ENCODE data around the gene TMEFF1. TPM values are rescaled to one million over a fixed set of nuclear protein-coding genes. Genes with fewer than 3 reads are reported as not detected.
A peak's percentile ranks its signal among the peaks of the same experiment; 100 is the strongest.
"Not testable (repeated sequence)": the region's sequence is repeated elsewhere in the genome, so short reads cannot be mapped to it uniquely, and the experiment has no call there.

TMEFF1 gene
- total and polyA plus RNA-seq, 2 donors (not counting 1 experiment from before 2014, with no cell fraction given) = 1.1 to 2.5 TPM

DNA sequence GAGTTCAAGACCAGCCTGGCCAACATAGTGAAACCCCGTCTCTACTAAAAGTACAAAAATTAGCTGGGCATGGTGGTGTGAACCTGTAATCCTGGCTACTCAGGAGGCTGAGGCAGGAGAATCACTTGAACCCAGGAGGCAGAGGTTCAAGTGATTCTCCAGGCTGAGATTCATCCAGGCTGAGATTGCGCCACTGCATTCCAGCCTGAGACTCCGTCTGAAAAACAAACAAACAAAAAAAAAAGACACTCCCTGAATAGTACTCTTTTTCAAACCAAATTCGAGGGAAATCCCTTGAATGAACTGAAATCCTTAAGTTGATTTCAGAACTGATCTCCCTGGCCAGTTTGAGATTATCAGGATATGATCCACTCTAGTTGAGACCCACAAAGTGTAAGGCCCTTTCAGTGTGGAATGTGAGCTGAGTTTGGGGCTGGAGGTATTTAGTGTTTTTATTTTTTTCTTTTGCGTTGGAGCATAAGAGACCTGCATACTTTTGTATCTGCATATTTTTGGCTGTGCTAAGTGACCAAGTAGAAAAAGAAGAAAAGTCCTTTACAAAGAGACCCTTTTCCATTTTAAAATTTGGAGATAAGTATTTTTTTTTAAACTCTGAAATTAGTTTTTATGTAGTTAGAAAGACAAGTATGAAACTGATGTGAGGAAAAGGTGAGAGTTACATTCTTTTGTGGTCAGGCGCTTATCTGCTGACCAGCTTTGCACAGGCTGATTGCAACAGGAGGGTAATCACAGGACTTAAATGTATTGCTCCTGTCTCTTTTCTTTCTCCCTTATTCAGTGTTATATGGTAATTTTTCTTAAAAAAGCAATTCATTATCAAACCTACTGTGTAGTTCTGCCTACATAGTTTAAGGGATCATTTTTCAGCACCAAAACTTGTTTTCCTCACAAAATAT, 42.9 kb downstream of the TMEFF1 start:
- Histone ChIP-seq H4K20me1 (ENCODE audit: control insufficient read depth, extremely low read depth, insufficient read depth, low read length) (no peaks in the 10 kb centered on the region), H3K36me3 (ENCODE audit: control insufficient read depth, insufficient read depth, low read length) (no peaks in the 10 kb centered on the region)

DNA sequence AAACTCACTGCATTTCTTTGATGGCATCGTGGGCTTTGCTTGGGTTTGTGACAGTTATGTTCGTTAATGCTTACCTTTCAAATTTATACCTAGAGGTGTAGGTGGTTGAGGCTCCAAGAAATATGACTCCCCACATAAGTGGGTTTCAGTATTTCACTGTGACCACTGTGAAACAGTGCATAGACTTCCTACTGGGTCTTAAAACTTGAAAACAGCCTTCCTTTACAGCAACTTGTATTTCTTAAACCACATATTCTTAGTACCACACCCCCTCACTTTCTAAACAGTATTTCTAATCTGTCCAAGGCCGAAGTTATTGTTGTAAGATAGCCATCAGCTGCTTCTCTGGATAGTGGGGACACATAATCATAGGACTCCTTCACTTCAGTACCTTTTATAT, 48.3 kb downstream of the TMEFF1 start:
- DNase-seq (ENCODE audit: low read depth in 2 of 2) = no peak
- H3K4me1 ChIP-seq (ENCODE audit: control insufficient read depth, extremely low read depth, insufficient read depth, low read length) = no peaks in the 10 kb centered on the region
- H3K4me2 ChIP-seq (ENCODE audit: extremely low read depth, insufficient read depth, low read length) = no peak overlapping the region
- H2AFZ ChIP-seq (ENCODE audit: low read length) = no peak overlapping the region
- TF ChIP-seq EZH2 (IDR thresholded peaks at IDR 0.05; ENCODE audit: low read length, missing control alignments) = no peak
- TF ChIP-seq, protein P1, sequence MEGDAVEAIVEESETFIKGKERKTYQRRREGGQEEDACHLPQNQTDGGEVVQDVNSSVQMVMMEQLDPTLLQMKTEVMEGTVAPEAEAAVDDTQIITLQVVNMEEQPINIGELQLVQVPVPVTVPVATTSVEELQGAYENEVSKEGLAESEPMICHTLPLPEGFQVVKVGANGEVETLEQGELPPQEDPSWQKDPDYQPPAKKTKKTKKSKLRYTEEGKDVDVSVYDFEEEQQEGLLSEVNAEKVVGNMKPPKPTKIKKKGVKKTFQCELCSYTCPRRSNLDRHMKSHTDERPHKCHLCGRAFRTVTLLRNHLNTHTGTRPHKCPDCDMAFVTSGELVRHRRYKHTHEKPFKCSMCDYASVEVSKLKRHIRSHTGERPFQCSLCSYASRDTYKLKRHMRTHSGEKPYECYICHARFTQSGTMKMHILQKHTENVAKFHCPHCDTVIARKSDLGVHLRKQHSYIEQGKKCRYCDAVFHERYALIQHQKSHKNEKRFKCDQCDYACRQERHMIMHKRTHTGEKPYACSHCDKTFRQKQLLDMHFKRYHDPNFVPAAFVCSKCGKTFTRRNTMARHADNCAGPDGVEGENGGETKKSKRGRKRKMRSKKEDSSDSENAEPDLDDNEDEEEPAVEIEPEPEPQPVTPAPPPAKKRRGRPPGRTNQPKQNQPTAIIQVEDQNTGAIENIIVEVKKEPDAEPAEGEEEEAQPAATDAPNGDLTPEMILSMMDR (conservative IDR thresholded peaks at IDR 0.05 in 1 of 2, IDR thresholded peaks at IDR 0.05 in 1 of 2; ENCODE audit: low read depth in 1 of 2, low read length in 2 of 2) = no peak
- H3K79me2 ChIP-seq (ENCODE audit: control insufficient read depth, insufficient read depth, low read length) = no peaks in the 10 kb centered on the region
- no peaks in the 10 kb centered on the region for H3K9me3 ChIP-seq (ENCODE audit: control insufficient read depth, insufficient read depth, low read depth, low read length)
- H4K20me1 ChIP-seq (ENCODE audit: control insufficient read depth, extremely low read depth, insufficient read depth, low read length) = no peaks in the 10 kb centered on the region
- H3K27ac ChIP-seq (ENCODE audit: insufficient read depth, low read length) = no peak overlapping the region
- H3K4me3 ChIP-seq (replicated peaks in 1 of 4; ENCODE audit: control extremely low read depth in 1 of 4, insufficient read depth in 1 of 4, low read depth in 3 of 4, low read length in 4 of 4) = no peak overlapping the region
- no peaks in the 10 kb centered on the region for H3K27me3 ChIP-seq (ENCODE audit: control insufficient read depth, insufficient read depth, low read length)
- no peak overlapping the region for H3K9ac ChIP-seq (ENCODE audit: insufficient read depth, low read length)
- H3K36me3 ChIP-seq (ENCODE audit: control insufficient read depth, insufficient read depth, low read length) = no peaks in the 10 kb centered on the region

More for the DNA sequence above, 42.9 kb downstream of the TMEFF1 start:
- Histone ChIP-seq H3K9ac (ENCODE audit: insufficient read depth, low read length) (no peak overlapping the region), H2AFZ (ENCODE audit: low read length) (no peak overlapping the region), H3K79me2 (ENCODE audit: control insufficient read depth, insufficient read depth, low read length) (no peaks in the 10 kb centered on the region), H3K4me3 (replicated peaks in 1 of 4; ENCODE audit: control extremely low read depth in 1 of 4, insufficient read depth in 1 of 4, low read depth in 3 of 4, low read length in 4 of 4) (no peak overlapping the region), H3K9me3 (ENCODE audit: control insufficient read depth, insufficient read depth, low read depth, low read length) (no peaks in the 10 kb centered on the region), H3K27me3 (ENCODE audit: control insufficient read depth, insufficient read depth, low read length) (no peaks in the 10 kb centered on the region), H3K4me2 (ENCODE audit: extremely low read depth, insufficient read depth, low read length) (no peak overlapping the region), H3K27ac (ENCODE audit: insufficient read depth, low read length) (no peak overlapping the region), H3K4me1 (ENCODE audit: control insufficient read depth, extremely low read depth, insufficient read depth, low read length) (no peaks in the 10 kb centered on the region)
- peak; percentile 6 to 61 for DNase-seq (ENCODE audit: low read depth in 2 of 2)
- TF ChIP-seq, protein P1 (conservative IDR thresholded peaks at IDR 0.05 in 1 of 2, IDR thresholded peaks at IDR 0.05 in 1 of 2; ENCODE audit: low read depth in 1 of 2, low read length in 2 of 2) = no peak
- TF ChIP-seq EZH2 (IDR thresholded peaks at IDR 0.05; ENCODE audit: low read length, missing control alignments) = no peak

DNA sequence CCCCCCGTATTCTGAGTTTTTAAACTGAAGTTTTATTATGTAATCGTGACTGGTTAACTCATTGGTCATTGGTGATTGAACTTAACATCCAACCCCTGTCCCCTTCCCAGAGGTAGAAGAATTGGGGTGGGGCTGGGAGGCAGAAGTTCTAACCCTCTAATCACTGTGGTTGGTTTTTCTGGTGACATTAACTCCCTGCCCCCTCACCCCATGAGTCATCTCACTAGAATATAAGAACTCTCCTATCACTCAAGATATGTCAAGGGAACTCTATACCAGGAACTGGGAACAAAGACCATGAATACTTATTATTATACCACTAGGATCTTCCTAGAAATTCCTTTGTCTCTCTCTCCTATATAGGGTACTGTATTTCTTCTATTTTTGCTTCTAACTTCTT, 52.6 kb downstream of the TMEFF1 start:
- Histone ChIP-seq H3K4me2 (ENCODE audit: extremely low read depth, insufficient read depth, low read length) (no peak overlapping the region), H3K9me3 (ENCODE audit: control insufficient read depth, insufficient read depth, low read depth, low read length) (no peaks in the 10 kb centered on the region), H3K27me3 (ENCODE audit: control insufficient read depth, insufficient read depth, low read length) (no peaks in the 10 kb centered on the region), H4K20me1 (ENCODE audit: control insufficient read depth, extremely low read depth, insufficient read depth, low read length) (no peaks in the 10 kb centered on the region), H3K79me2 (ENCODE audit: control insufficient read depth, insufficient read depth, low read length) (no peaks in the 10 kb centered on the region), H3K4me3 (replicated peaks in 1 of 4; ENCODE audit: control extremely low read depth in 1 of 4, insufficient read depth in 1 of 4, low read depth in 3 of 4, low read length in 4 of 4) (no peak overlapping the region), H3K36me3 (ENCODE audit: control insufficient read depth, insufficient read depth, low read length) (no peaks in the 10 kb centered on the region), H3K4me1 (ENCODE audit: control insufficient read depth, extremely low read depth, insufficient read depth, low read length) (no peaks in the 10 kb centered on the region), H3K9ac (ENCODE audit: insufficient read depth, low read length) (no peak overlapping the region), H3K27ac (ENCODE audit: insufficient read depth, low read length) (no peak overlapping the region), H2AFZ (ENCODE audit: low read length) (no peak overlapping the region)
- TF ChIP-seq EZH2 (IDR thresholded peaks at IDR 0.05; ENCODE audit: low read length, missing control alignments) = no peak
- TF ChIP-seq, protein P1 (conservative IDR thresholded peaks at IDR 0.05 in 1 of 2, IDR thresholded peaks at IDR 0.05 in 1 of 2; ENCODE audit: low read depth in 1 of 2, low read length in 2 of 2) = no peak
- DNase-seq (ENCODE audit: low read depth in 2 of 2) = no peak

DNA sequence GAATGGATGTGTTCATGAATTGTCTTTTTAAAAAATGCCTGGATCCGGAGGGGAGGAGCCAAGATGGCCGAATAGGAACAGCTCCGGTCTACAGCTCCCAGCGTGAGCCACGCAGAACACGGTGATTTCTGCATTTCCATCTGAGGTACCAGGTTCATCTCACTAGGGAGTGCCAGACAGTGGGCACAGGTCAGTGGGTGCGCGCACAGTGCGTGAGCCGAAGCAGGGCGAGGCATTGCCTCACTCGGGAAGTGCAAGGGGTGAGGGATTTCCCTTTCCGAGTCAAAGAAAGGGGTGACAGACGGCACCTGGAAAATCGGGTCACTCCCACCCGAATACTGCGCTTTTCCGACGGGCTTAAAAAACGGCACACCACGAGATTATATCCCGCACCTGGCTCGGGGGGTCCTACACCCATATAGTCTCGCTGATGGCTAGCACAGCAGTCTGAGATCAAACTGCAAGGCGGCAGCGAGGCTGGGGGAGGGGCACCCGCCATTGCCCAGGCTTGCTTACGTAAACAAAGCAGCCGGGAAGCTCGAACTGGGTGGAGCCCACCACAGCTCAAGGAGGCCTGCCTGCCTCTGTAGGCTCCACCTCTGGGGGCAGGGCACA, 54.3 kb downstream of the TMEFF1 start:
- not testable (repeated sequence) for H3K4me1 ChIP-seq (ENCODE audit: control insufficient read depth, extremely low read depth, insufficient read depth, low read length); H4K20me1 ChIP-seq (ENCODE audit: control insufficient read depth, extremely low read depth, insufficient read depth, low read length); H3K27me3 ChIP-seq (ENCODE audit: control insufficient read depth, insufficient read depth, low read length); DNase-seq (ENCODE audit: low read depth in 2 of 2); H2AFZ ChIP-seq (ENCODE audit: low read length); H3K4me2 ChIP-seq (ENCODE audit: extremely low read depth, insufficient read depth, low read length); H3K9me3 ChIP-seq (ENCODE audit: control insufficient read depth, insufficient read depth, low read depth, low read length); H3K9ac ChIP-seq (ENCODE audit: insufficient read depth, low read length); H3K36me3 ChIP-seq (ENCODE audit: control insufficient read depth, insufficient read depth, low read length); H3K4me3 ChIP-seq (replicated peaks in 1 of 4; ENCODE audit: control extremely low read depth in 1 of 4, insufficient read depth in 1 of 4, low read depth in 3 of 4, low read length in 4 of 4); H3K79me2 ChIP-seq (ENCODE audit: control insufficient read depth, insufficient read depth, low read length); H3K27ac ChIP-seq (ENCODE audit: insufficient read depth, low read length)
